KMS-11 (cell line): ENCODE measurements around the gene ARHGAP9.
"Not testable (repeated sequence)": the region's sequence is repeated elsewhere in the genome, so short reads cannot be mapped to it uniquely, and the experiment has no call there.

Experiments used
- H2AFZ ChIP-seq: fragments of 200-600 bp; sonication (generic); 2 replicates; pipeline ENCODE4 v1.6.1; 2016; ENCODE audit warnings: antibody characterized with exemption, mixed run types, low read depth
- H3K27ac ChIP-seq: fragments of 200-600 bp; sonication (generic); 2 replicates; pipeline ENCODE4 v1.6.1; 2016; ENCODE audit warnings: mild to moderate bottlenecking, mixed run types
- H3K27me3 ChIP-seq: fragments of 200-600 bp; sonication (generic); 2 replicates; pipeline ENCODE4 v1.6.1; 2017; ENCODE audit warnings: mild to moderate bottlenecking, low read depth, mixed run types, moderate library complexity; ENCODE audit not compliant: insufficient read depth
- H3K36me3 ChIP-seq: fragments of 200-600 bp; sonication (generic); 2 replicates; pipeline ENCODE4 v1.6.1; 2017; ENCODE audit warnings: mild to moderate bottlenecking, mixed run types; ENCODE audit not compliant: insufficient read depth
- H3K4me1 ChIP-seq: fragments of 200-600 bp; sonication (generic); 2 replicates; pipeline ENCODE4 v1.6.1; 2016; ENCODE audit warnings: mild to moderate bottlenecking, low read depth, mixed run types; ENCODE audit not compliant: poor library complexity, severe bottlenecking
- H3K4me2 ChIP-seq: fragments of 200-600 bp; sonication (generic); 2 replicates; pipeline ENCODE4 v1.7.0; 2016; ENCODE audit warnings: mild to moderate bottlenecking, mixed run types
- H3K4me3 ChIP-seq: fragments of 200-600 bp; sonication (generic); IDR thresholded peaks from 2 replicates; pipeline ENCODE4 v1.6.1; 2017; ENCODE audit warnings: low read depth, low read length, mixed read lengths; ENCODE audit not compliant: insufficient read depth
- H3K79me2 ChIP-seq: fragments of 200-600 bp; sonication (generic); 2 replicates; pipeline ENCODE4 v1.6.1; 2016; ENCODE audit warnings: low read depth, mixed run types; ENCODE audit not compliant: insufficient read depth
- H3K9ac ChIP-seq: fragments of 200-600 bp; sonication (generic); 2 replicates; pipeline ENCODE4 v1.6.1; 2016; ENCODE audit warnings: mild to moderate bottlenecking, mixed run types
- H4K20me1 ChIP-seq: fragments of 200-600 bp; sonication (generic); 2 replicates; pipeline ENCODE4 v1.6.1; 2016; ENCODE audit warnings: mild to moderate bottlenecking, mixed run types; ENCODE audit not compliant: insufficient read depth
- CTCF ChIP-seq: fragments of 200-600 bp; sonication (generic); conservative IDR thresholded peaks from 2 replicates; pipeline ENCODE4 v1.6.1; 2017; ENCODE audit warnings: low read depth, mild to moderate bottlenecking, antibody characterized with exemption, low read length, moderate library complexity, mixed read lengths

ARHGAP9 gene

GRCh38 chr12:57428965-57429364 lies 50.7 kb downstream of the ARHGAP9 start:
- no peak overlapping the region; the same call in 1 of the 2 replicates for H3K4me2 ChIP-seq
- no peaks in the 10 kb centered on the region for H4K20me1 ChIP-seq
- no peak overlapping the region for H2AFZ ChIP-seq
- peaks cover 14% of the 10 kb centered on the region for H3K4me1 ChIP-seq
- no peak overlapping the region for H3K27ac ChIP-seq
- H3K9ac ChIP-seq: no peak overlapping the region
- H3K36me3 ChIP-seq: no peaks in the 10 kb centered on the region
- no peak for TF ChIP-seq CTCF
- H3K4me3 ChIP-seq: no peak overlapping the region
- H3K79me2 ChIP-seq: peaks cover 6% of the 10 kb centered on the region; the same call in 1 of the 2 replicates
- H3K27me3 ChIP-seq: no peaks in the 10 kb centered on the region

DNA sequence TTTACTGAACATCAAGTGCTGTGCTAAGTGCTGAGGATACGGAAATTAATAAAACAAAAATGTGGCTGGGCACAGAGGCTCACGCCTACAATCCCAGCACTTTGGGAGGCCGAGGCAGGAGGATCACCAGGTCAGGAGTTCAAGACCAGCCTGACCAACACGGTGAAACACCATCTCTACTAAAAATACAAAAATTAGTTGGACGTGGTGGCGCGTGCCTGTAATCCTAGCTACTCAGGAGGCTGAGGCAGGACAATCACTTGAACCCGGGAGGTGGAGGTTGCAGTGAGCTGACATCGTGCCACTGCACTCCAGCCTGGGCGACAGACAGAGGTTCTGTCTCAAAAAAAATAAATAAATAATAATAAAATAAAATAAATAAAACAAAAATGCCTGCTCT lies 52.7 kb downstream of the ARHGAP9 start:
- H3K79me2 ChIP-seq, H3K27ac ChIP-seq, H3K27me3 ChIP-seq, H3K36me3 ChIP-seq, H3K4me3 ChIP-seq, H3K9ac ChIP-seq, H4K20me1 ChIP-seq, H2AFZ ChIP-seq, H3K4me2 ChIP-seq: not testable (repeated sequence)
- H3K4me1 ChIP-seq: peaks cover 13% of the 10 kb centered on the region
